ENCODE results near the gene MARVELD2. TPM values are rescaled to one million over a fixed set of nuclear protein-coding genes. Genes with fewer than 3 reads are reported as not detected.
A peak's percentile ranks its signal among the peaks of the same experiment; 100 is the strongest.

MARVELD2 gene
- total and polyA plus RNA-seq, 2 of the 13 experiments (the other 11 are each of a cell fraction or from before 2014, with no cell fraction given): 11.1 to 15.4 TPM

GRCh38 chr5:69369340-69370121 is 45.4 kb upstream of the MARVELD2 start, which contains the start of the genes AK6, RAD17 and TAF9 (continued):
- TF ChIP-seq PBX2 (CRISPR knock-in tag; IDR thresholded peaks at IDR 0.05) (no peak), ATF5 (CRISPR knock-in tag; IDR thresholded peaks at IDR 0.05; ENCODE audit: low read depth) (0 out of 2 replicates have a peak, but pooled peaks have one; percentile 27), RARA (CRISPR knock-in tag; IDR thresholded peaks at IDR 0.05) (0 out of 2 replicates have a peak, but pooled peaks have one; percentile 6), ZNF800 (CRISPR knock-in tag; IDR thresholded peaks at IDR 0.05) (no peak; the same call in 1 of the 2 replicates), ZSCAN25 (CRISPR knock-in tag; IDR thresholded peaks at IDR 0.05) (0 out of 2 replicates have a peak, but pooled peaks have one; percentile 51), ZNF224 (CRISPR knock-in tag; IDR thresholded peaks at IDR 0.05) (peak; percentile 29; the same call in 1 of the 2 replicates), FOSL1 (CRISPR knock-in tag; IDR thresholded peaks at IDR 0.05; ENCODE audit: borderline replicate concordance) (no peak), ZSCAN22 (CRISPR knock-in tag; IDR thresholded peaks at IDR 0.05) (no peak), ZC3H4 (CRISPR knock-in tag; IDR thresholded peaks at IDR 0.05; ENCODE audit: borderline replicate concordance) (no peak), ZSCAN29 (CRISPR knock-in tag; conservative IDR thresholded peaks at IDR 0.05) (0 out of 2 replicates have a peak, but pooled peaks have one; percentile 69), TEAD2 (CRISPR knock-in tag; IDR thresholded peaks at IDR 0.05) (no peak), THAP9 (CRISPR knock-in tag; IDR thresholded peaks at IDR 0.05; ENCODE audit: borderline replicate concordance) (peak; percentile 66; the same call in 1 of the 2 replicates), SKI (IDR thresholded peaks at IDR 0.05; ENCODE audit: partially characterized antibody) (peak; percentile 35), ZNF512 (CRISPR knock-in tag; IDR thresholded peaks at IDR 0.05) (no peak), ZNF775 (CRISPR knock-in tag; IDR thresholded peaks at IDR 0.05; ENCODE audit: borderline replicate concordance) (peak; percentile 90), AGO1 (IDR thresholded peaks at IDR 0.05; ENCODE audit: low read depth, low read length, poor library complexity, severe bottlenecking) (no peak), ZNF446 (CRISPR knock-in tag; IDR thresholded peaks at IDR 0.05) (peak; percentile 79)

Measured in HepG2 (cell line).